Subcutaneous abdominal adipose tissue (tissue), 5 donors: ENCODE results near the gene GLYATL1.

Experiments
- H3K27ac ChIP-seq: one replicate; pipeline ENCODE4 v1.7.0; 2013; ENCODE audit warnings: low read depth, mild to moderate bottlenecking, inconsistent platforms, low read length, moderate library complexity
- H3K27me3 ChIP-seq, 5 donors: one replicate each; pipeline ENCODE4 v1.7.0; 2013; ENCODE audit warnings: low read length in 5 of 5, inconsistent platforms in 1 of 5; ENCODE audit not compliant: control insufficient read depth in 5 of 5, insufficient read depth in 4 of 5
- H3K36me3 ChIP-seq, 5 donors: one replicate each; pipeline ENCODE4 v1.7.0; 2013; ENCODE audit warnings: low read length in 5 of 5; ENCODE audit not compliant: control insufficient read depth in 5 of 5, insufficient read depth in 5 of 5
- H3K4me1 ChIP-seq, 5 donors: one replicate each; pipeline ENCODE4 v1.7.0; 2013; ENCODE audit warnings: low read length in 5 of 5, mild to moderate bottlenecking in 3 of 5, moderate library complexity in 1 of 5; ENCODE audit not compliant: control insufficient read depth in 5 of 5, insufficient read depth in 5 of 5
- H3K4me3 ChIP-seq, 5 donors: one replicate each; pipeline ENCODE4 v1.7.0; 2013; ENCODE audit warnings: low read length in 5 of 5, low read depth in 1 of 5
- H3K9ac ChIP-seq, 5 donors: one replicate each; pipeline ENCODE4 v1.7.0; 2013; ENCODE audit warnings: low read length in 5 of 5, mild to moderate bottlenecking in 4 of 5, moderate library complexity in 3 of 5
- H3K9me3 ChIP-seq, 5 donors: one replicate each; pipeline ENCODE4 v1.7.0; 2013; ENCODE audit warnings: low read length in 5 of 5; ENCODE audit not compliant: control insufficient read depth in 5 of 5
- donor health status: healthy.
- donor health status: healthy.
- donor health status: healthy.
- donor health status: healthy.
- donor health status: healthy.

The GLYATL1 gene

DNA sequence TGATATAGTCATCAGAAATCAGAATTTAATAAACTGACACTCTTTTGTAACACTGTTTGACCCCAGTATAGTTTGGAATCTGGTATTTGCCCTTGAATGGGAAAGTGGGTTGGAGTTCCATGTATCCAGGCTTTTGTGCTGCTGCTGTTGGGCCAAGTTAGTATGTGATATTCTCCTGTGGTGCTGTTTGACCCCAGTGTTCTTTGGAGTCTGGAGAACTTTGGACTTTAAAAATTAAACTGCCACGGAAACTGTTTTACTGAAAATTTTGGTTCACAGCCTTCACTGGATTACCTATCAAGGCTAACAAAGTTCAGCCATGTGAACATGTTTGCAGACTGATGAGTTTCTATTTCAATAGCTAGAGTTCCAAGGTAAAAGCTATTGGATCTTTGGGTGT is 740 bp downstream of the GLYATL1 start:
- Histone ChIP-seq H3K27ac (no peak overlapping the region), H3K4me3 (no peak overlapping the region), H3K9ac (no peak overlapping the region), H3K4me1 (no peaks in the 10 kb centered on the region), H3K9me3 (no peaks in the 10 kb centered on the region), H3K27me3 (no peaks in the 10 kb centered on the region), H3K36me3 (no peaks in the 10 kb centered on the region)

- H3K9ac ChIP-seq, result no peak overlapping the region
Observed at GRCh38 chr11:58941838-58942237, 2.5 kb downstream of the GLYATL1 start.

GRCh38 chr11:58945663-58946062 is 6.4 kb downstream of the GLYATL1 start:
- Histone ChIP-seq H3K4me3 (no peak overlapping the region), H3K4me1 (no peaks in the 10 kb centered on the region), H3K27ac (no peak overlapping the region)

More at GRCh38 chr11:58941838-58942237, 2.5 kb downstream of the GLYATL1 start:
- H3K36me3 ChIP-seq, result no peaks in the 10 kb centered on the region
- no peak overlapping the region for H3K4me3 ChIP-seq
- H3K27ac ChIP-seq, result no peak overlapping the region
- H3K9me3 ChIP-seq, result no peaks in the 10 kb centered on the region
- no peaks in the 10 kb centered on the region for H3K4me1 ChIP-seq
- no peaks in the 10 kb centered on the region for H3K27me3 ChIP-seq

GRCh38 chr11:58949184-58949583 is 9.9 kb downstream of the GLYATL1 start:
- H3K4me3 ChIP-seq, result no peak overlapping the region
- no peaks in the 10 kb centered on the region for H3K9me3 ChIP-seq
- H3K4me1 ChIP-seq, result no peaks in the 10 kb centered on the region
- no peaks in the 10 kb centered on the region for H3K36me3 ChIP-seq
- no peak overlapping the region for H3K9ac ChIP-seq
- H3K27me3 ChIP-seq, result no peaks in the 10 kb centered on the region
- no peak overlapping the region for H3K27ac ChIP-seq

More at GRCh38 chr11:58945663-58946062, 6.4 kb downstream of the GLYATL1 start:
- no peak overlapping the region for H3K9ac ChIP-seq
- no peaks in the 10 kb centered on the region for H3K27me3 ChIP-seq
- no peaks in the 10 kb centered on the region for H3K9me3 ChIP-seq
- no peaks in the 10 kb centered on the region for H3K36me3 ChIP-seq

DNA sequence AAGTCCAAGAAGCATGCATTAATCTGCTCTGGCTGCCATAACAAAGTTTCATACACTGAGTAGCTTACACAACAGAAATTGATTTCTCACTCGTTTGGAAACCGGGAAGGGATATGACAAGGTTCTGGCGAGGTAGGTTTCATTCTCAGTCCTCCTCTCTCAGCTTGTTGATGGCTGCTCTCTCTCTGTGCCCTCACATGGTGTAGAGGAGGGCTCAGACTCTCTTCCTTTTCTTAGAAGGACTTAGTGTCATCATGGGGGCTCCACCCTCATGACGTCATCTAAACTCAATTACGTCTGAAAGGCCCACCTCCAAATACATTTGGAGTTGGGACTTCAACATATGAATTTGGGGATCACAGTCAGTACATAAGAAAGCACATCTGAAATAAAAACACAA is 18.6 kb downstream of the GLYATL1 start:
- no peak overlapping the region for H3K4me3 ChIP-seq
- no peaks in the 10 kb centered on the region for H3K36me3 ChIP-seq
- no peaks in the 10 kb centered on the region for H3K4me1 ChIP-seq
- peaks cover 0 to 2% (median 0%) of the 10 kb centered on the region in 5 donors for H3K27me3 ChIP-seq
- H3K9me3 ChIP-seq, result no peaks in the 10 kb centered on the region
- no peak overlapping the region for H3K27ac ChIP-seq
- H3K9ac ChIP-seq, result no peak overlapping the region

- H3K9ac ChIP-seq, result no peak overlapping the region
- H3K4me3 ChIP-seq, result no peak overlapping the region
- no peak overlapping the region for H3K27ac ChIP-seq
- peaks cover 0 to 3% (median under 1%) of the 10 kb centered on the region in 5 donors for H3K4me1 ChIP-seq
- H3K36me3 ChIP-seq, result no peaks in the 10 kb centered on the region
- H3K9me3 ChIP-seq, result no peaks in the 10 kb centered on the region
- H3K27me3 ChIP-seq, result peaks cover 0 to 7% (median 5%) of the 10 kb centered on the region in 5 donors
Observed at GRCh38 chr11:58958500-58958899, 19.2 kb downstream of the GLYATL1 start.

DNA sequence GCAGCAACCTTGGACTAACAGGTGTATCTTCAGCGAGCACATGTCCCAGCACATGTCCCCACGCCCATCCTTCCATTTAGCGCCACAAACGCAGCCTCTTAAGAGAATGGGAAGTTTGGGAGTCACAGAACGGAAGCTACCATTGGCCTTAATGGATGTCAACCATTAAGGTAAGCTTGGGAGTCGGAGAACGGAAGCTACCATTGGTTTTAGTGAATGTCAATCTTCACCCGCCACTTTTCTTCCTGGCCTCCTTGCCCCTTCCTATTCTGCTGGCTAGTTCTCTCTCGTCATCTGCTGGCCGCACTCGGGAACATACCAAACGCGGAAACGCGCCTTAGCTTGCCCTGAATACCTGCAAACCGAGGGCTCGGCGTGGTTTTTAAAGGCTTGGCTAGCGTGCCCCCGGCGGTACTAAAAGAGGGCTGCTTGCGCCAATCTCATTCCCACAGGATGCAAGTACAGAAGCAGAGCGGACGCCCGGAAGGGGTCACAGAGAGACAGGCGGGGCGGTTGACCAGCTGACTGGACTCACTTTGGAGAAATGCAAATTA is 24.3 kb downstream of the GLYATL1 start:
- Histone ChIP-seq H3K4me3 (peak overlapping the region; percentile 3 to 58 (median 36)), H3K27ac (no peak overlapping the region)

GRCh38 chr11:58965246-58965985 is 26.1 kb downstream of the GLYATL1 start:
- Histone ChIP-seq H3K27ac (no peak overlapping the region), H3K4me3 (no peak overlapping the region), H3K9ac (no peak overlapping the region), H3K36me3 (no peaks in the 10 kb centered on the region), H3K4me1 (peaks cover 0 to 11% (median 5%) of the 10 kb centered on the region in 5 donors), H3K9me3 (no peaks in the 10 kb centered on the region), H3K27me3 (peaks cover 6 to 21% (median 14%) of the 10 kb centered on the region in 5 donors)

More for the DNA sequence above, 24.3 kb downstream of the GLYATL1 start:
- Histone ChIP-seq H3K36me3 (no peaks in the 10 kb centered on the region), H3K9me3 (no peaks in the 10 kb centered on the region), H3K27me3 (peaks cover 6 to 21% (median 14%) of the 10 kb centered on the region in 5 donors), H3K9ac (no peak overlapping the region), H3K4me1 (peaks cover 0 to 11% (median 5%) of the 10 kb centered on the region in 5 donors)

DNA sequence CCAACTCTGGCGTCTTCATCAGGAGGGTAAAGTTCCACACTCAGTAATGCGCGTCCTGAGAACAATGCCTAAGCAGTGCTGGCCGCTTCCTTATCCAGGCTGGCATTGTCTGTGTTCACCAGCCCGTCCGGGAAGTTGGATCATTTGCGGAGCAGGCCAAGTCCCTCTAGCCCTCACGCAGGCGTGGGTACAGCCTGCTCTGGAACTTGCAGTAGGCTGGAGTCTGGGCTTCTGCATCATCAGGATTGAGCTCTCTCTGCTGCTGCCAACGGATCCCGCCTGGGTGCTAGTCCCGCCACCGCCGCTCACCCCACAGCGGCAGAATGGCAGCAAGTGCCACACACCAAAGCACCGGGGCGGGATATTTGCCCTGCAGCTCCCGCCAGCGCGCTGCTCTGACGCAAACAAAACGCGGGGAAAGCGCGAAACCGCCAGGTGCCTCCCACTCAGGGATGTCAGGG is 29.0 kb downstream of the GLYATL1 start:
- H3K4me1 ChIP-seq, result peaks cover 0 to 11% (median 5%) of the 10 kb centered on the region in 5 donors
- peaks cover 0 to 5% (median 5%) of the 10 kb centered on the region in 5 donors for H3K9me3 ChIP-seq
- H3K9ac ChIP-seq, result no peak overlapping the region
- H3K27ac ChIP-seq, result no peak overlapping the region
- no peaks in the 10 kb centered on the region for H3K36me3 ChIP-seq
- H3K27me3 ChIP-seq, result peaks cover 6 to 17% (median 12%) of the 10 kb centered on the region in 5 donors
- H3K4me3 ChIP-seq, result no peak overlapping the region

- no peaks in the 10 kb centered on the region for H3K36me3 ChIP-seq
- H3K9ac ChIP-seq, result no peak overlapping the region
- no peaks in the 10 kb centered on the region for H3K4me1 ChIP-seq
- H3K27ac ChIP-seq, result no peak overlapping the region
- no peaks in the 10 kb centered on the region for H3K27me3 ChIP-seq
- H3K9me3 ChIP-seq, result peaks cover 0 to 5% (median 2%) of the 10 kb centered on the region in 5 donors
- H3K4me3 ChIP-seq, result no peak overlapping the region
Observed at GRCh38 chr11:58977470-58977869, 38.2 kb downstream of the GLYATL1 start.
